ENCODE data around the gene TSPAN17. TPM values are rescaled to one million over a fixed set of nuclear protein-coding genes. Genes with fewer than 3 reads are reported as not detected.

TSPAN17 gene
- total RNA-seq, 2 donors from 2014 or later: 24.1 to 37.6 TPM

DNA sequence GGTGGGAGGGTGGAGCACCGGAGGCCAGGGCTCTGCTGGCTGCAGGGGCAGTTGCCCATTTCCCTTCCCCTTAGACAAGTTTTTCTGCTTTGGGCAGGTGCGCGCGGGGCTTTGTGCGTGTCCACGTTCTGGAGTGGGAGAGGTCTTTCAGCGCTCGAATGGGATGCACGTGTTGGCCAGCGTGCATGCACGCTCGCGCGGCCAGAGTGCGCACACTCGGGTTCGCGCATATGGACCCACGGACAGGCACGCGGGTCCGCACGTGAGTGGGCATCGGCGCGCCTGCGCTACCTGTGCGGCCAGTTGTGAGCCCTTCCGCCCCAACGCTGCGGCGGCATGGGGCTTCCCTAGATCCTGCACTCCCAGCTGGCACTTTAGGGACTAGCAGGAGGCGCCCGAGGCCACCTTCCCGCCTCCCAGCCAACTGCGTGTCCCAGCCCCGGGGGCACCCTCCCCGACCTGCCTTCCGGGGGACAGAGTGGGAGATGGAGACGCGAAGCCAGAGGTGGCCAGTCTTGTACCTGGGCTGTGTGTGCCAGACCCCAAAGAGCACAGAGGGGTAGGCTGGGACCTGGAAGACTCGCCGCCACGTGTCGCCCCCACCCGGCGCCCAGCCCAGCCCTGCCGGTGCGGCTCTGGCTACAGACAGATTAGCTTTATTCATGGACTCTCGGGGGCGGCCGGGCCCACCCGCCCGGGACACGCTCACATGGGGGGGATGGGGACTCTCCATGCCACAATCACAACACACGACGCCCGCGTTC is 27.5 kb upstream of the TSPAN17 start:
- intact Hi-C loops (cut with DNase I): no loop called here
- Histone ChIP-seq H3K27ac (no peak overlapping the region), H3K36me3 (replicated peaks in 1 of 2; ENCODE audit: insufficient read depth in 1 of 2, low read depth in 2 of 2) (no peaks in the 10 kb centered on the region), H3K27me3 (peaks cover 0 to 23% of the 10 kb centered on the region in 2 donors), H3K4me3 (no peak overlapping the region), H3K4me1 (peaks cover 20% of the 10 kb centered on the region), H3K9me3 (no peaks in the 10 kb centered on the region)
- WGBS, 2 donors: 0 to 19% methylated on average over 4 to 49 of the region's 59 CpGs
- no peak for DNase-seq
- no peak for TF ChIP-seq POLR2A (IDR thresholded peaks at IDR 0.05)
- TF ChIP-seq, protein P1, sequence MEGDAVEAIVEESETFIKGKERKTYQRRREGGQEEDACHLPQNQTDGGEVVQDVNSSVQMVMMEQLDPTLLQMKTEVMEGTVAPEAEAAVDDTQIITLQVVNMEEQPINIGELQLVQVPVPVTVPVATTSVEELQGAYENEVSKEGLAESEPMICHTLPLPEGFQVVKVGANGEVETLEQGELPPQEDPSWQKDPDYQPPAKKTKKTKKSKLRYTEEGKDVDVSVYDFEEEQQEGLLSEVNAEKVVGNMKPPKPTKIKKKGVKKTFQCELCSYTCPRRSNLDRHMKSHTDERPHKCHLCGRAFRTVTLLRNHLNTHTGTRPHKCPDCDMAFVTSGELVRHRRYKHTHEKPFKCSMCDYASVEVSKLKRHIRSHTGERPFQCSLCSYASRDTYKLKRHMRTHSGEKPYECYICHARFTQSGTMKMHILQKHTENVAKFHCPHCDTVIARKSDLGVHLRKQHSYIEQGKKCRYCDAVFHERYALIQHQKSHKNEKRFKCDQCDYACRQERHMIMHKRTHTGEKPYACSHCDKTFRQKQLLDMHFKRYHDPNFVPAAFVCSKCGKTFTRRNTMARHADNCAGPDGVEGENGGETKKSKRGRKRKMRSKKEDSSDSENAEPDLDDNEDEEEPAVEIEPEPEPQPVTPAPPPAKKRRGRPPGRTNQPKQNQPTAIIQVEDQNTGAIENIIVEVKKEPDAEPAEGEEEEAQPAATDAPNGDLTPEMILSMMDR (IDR thresholded peaks at IDR 0.05): no peak
- peak; percentile 20 for ATAC-seq

DNA sequence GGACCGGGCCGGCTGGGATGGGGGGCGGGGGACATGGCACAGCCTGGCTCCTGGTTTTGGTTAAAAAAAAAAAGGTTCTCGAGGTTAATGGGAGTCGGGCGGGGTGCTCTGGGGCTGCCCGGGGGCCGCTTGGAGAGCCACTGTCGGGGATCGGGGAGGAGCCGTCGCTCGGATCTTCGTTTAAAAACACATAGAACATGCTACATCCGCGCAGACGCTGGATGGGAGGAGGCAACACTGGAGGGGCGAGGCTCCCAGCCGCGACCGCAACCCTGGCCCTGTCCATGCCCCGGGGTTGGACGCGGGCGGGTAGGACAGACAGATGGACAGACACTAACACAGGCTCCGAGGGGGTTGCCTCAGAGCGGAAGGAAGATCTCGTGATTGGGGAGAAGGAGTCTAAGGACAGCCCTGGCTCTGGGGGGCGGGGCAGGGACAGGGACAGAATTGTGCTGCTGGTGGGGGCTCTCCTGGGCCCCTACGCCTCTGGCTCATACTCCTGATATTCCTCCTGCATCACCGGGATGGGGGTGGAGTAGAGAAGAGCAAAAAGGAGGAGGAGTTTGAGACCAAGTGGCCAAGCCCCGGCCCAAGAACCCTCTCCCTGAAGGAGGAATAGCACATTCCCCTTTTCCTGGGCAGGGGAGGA is 26.8 kb upstream of the TSPAN17 start:
- WGBS, 2 donors: 3 to 7% methylated on average over 24 to 32 of the region's 32 CpGs
- Histone ChIP-seq H3K36me3 (replicated peaks in 1 of 2; ENCODE audit: insufficient read depth in 1 of 2, low read depth in 2 of 2) (no peaks in the 10 kb centered on the region), H3K27me3 (peaks cover 0 to 23% of the 10 kb centered on the region in 2 donors), H3K27ac (no peak overlapping the region), H3K4me1 (peaks cover 20% of the 10 kb centered on the region), H3K9me3 (no peaks in the 10 kb centered on the region), H3K4me3 (no peak overlapping the region)
- intact Hi-C loops (cut with DNase I): no loop called here
- no peak for TF ChIP-seq POLR2A (IDR thresholded peaks at IDR 0.05)
- TF ChIP-seq, protein P1 (IDR thresholded peaks at IDR 0.05): no peak
- ATAC-seq: no peak
- DNase-seq: no peak

DNA sequence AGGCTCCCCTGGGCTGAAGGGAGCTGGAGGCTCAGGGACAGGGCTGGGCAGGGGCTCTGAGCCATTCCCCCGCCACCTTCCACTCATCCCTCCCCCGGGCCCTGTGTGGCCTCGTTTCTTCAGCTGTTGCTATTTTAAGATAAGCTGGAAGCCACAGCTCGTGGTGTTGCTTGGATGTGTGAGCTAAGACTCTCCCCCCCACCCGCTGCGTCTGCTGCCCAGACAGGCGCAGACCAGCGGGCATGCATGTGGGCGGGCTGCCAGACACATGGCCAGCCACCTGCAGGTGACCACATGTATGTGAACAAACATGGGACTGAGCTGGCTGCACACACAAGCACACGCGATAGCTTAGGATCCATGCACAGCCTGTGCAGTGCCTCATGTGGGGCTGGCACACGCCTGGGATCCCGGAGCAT is 25.6 kb upstream of the TSPAN17 start:
- Histone ChIP-seq H3K36me3 (replicated peaks in 1 of 2; ENCODE audit: insufficient read depth in 1 of 2, low read depth in 2 of 2) (no peaks in the 10 kb centered on the region), H3K27ac (no peak overlapping the region), H3K4me1 (peaks cover 20% of the 10 kb centered on the region), H3K27me3 (peaks cover 0 to 23% of the 10 kb centered on the region in 2 donors), H3K9me3 (no peaks in the 10 kb centered on the region), H3K4me3 (no peak overlapping the region)
- intact Hi-C loops (cut with DNase I): no loop called here
- DNase-seq: peak in 1 of 4 donors; percentile 28
- ATAC-seq: no peak
- 53 to 67% methylated on average over 1 to 13 of the region's 13 CpGs for WGBS, 2 donors
- TF ChIP-seq, protein P1 (IDR thresholded peaks at IDR 0.05): no peak
- TF ChIP-seq POLR2A (IDR thresholded peaks at IDR 0.05): no peak

DNA sequence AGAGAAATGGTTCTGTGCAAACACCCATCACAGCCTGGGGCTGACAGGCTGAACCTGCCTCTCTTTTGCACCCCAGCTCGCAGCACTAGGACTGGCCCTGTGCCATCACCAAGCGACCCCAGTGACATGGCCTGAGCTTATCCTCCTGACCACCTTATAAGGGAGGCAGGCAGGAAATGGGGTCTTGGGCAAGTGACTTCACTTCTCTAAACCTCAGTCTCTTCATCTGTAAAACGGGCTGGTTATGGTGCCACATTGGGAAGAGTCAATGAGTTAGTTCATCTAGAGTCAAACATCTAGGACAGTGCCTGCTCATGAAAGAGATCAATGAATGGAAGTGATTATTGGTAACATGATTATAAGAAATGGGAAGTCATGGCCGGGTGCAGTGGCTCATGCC is 23.1 kb upstream of the TSPAN17 start:
- peaks cover 0 to 31% of the 10 kb centered on the region in 2 donors for H3K27me3 ChIP-seq
- WGBS, 2 donors: 54 to 59% methylated on average over 3 to 4 of the region's 4 CpGs
- H3K4me3 ChIP-seq: no peak overlapping the region
- no peaks in the 10 kb centered on the region for H3K9me3 ChIP-seq
- TF ChIP-seq, protein P1 (IDR thresholded peaks at IDR 0.05): no peak
- TF ChIP-seq POLR2A (IDR thresholded peaks at IDR 0.05): no peak
- H3K27ac ChIP-seq: no peak overlapping the region
- DNase-seq: no peak
- no peaks in the 10 kb centered on the region for H3K36me3 ChIP-seq (replicated peaks in 1 of 2; ENCODE audit: insufficient read depth in 1 of 2, low read depth in 2 of 2)
- no peak for ATAC-seq
- intact Hi-C loops (cut with DNase I): no loop called here
- H3K4me1 ChIP-seq: peaks cover 16% of the 10 kb centered on the region

Data from body of pancreas (tissue), 4 donors.